ENCODE results near the gene NR1D1. TPM values are rescaled to one million over a fixed set of nuclear protein-coding genes. Genes with fewer than 3 reads are reported as not detected.

NR1D1 gene
- total RNA-seq (2022; extraction: Qiagen RNA extraction) = 8.3 to 10.8 TPM (median 10.0 TPM) in 5 replicates

DNA sequence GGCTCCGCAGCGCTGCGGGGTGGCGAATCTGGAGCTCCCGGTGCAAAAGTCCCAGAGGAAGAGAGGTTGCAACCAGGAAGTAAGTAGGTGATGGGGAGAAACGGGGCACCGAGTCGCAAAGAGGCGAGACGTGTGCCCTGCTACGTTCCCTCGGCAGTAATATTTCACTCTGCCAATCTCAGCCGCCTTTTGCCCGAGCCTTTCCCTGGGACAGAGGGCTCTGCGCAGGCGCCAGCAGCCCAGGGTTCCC lies at the start of gene NR1D1:
Gene NR1D1 (minus strand): TSS at position 171 of the 250 bp plus-strand sequence. CDS start 495 bp downstream, outside the sequence.

DNA sequence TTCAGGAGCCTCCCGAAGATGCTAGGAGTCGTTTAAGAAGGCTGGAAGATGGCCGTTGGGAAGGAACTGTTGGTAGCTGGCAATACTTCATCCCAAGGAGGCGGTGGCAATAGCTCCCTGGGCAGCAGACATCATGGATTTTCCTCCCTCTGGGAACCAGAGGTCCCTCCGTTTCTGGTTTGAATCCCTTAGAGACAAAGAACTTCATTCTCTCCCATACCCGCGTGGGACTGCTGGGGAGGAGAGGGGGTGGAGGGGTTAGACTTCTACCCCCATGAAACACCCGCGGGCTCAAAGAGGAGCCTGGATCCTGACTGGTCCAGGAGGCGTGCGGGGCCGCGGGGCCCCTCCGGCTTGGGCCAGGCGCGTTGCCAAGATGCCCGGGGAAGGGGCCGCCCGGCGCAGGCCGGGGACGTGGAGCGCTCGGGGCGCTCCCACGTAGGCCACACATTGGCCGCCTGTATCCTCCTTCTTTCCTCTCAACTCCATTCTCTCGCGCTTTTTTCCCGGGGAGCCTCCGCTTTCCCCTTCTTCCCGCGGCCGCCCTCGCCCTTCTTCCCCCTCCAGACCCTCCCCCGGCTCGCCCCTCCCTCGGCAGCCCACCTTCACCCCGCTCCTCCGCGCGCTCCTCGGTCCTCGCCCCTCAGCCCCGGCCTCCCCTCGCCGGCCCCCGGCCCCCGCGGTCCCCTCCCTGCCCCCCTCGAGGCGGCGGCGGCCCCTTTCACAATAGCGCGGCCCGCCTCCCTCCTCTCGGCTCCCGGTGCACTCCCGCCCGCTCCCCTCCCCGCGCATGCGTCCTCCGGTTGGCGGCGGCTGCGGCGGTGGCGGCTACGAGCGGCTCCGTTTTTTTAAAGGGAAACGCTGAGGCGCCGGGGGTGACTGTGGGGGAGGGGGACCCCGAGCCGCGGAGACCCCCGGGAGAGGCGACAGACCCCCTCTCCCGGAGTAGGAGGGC lies 21.1 kb upstream of the NR1D1 start, which contains the start of gene MSL1:
Gene MSL1 (plus strand): TSS at position 791 of the 955 bp plus-strand sequence. CDS start 642 bp downstream, outside the sequence.

DNA sequence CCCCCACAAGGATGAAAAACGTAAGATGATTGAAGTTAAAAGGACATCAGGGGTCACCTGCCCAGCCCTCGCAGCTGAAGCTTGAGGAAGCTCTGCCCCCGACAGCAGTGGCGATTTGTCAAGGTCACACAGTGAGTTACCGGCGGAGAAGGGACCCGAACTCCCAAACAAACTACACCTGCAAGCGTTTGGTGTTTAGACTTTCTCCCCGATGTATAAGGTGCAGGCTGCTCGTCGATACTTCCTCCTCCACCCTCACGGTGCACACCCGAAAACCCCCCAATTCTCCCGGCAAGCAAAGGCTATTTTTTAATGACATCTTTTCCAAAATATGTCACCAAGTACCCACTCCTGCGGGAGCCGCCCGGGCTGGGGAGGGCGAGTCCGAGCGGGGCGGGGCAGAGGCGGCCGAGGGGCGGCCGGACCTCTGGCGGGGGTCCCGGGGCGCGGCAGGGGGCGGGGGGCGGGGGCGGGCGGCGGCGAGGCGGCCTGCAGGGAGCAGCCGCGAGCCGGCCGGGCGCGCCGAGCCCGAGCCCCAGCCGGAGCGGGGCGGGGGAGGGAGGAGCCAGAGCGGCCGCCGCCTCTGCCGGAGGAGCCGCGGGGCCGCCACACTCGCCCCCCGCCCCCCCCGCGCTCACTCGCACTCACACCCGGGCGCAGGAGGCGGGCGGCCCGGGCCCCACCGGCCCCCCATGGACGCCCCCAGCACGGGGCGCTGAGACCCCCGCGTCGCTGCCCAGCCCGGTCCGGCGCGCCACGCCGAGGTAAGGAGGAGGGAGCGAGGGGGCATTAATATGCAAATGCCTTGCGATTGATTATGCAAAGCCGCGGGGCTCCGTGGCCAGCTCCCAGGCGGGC lies 37.8 kb downstream of the NR1D1 start, which contains the start of gene THRA:
Gene THRA (plus strand): TSS at position 637 of the 858 bp plus-strand sequence. CDS start 11,524 bp downstream, outside the sequence.

Other genes with a start within 250 kb of the NR1D1 start
- not detected in 5 replicates for gene IKZF3, start 236.3 kb downstream of the NR1D1 start, total RNA-seq (2022; extraction: Qiagen RNA extraction)
- gene ZPBP2, start 232.4 kb downstream of the NR1D1 start, total RNA-seq (2022; extraction: Qiagen RNA extraction) = not detected in 5 replicates
- gene GSDMB, start 182.0 kb downstream of the NR1D1 start, total RNA-seq (2022; extraction: Qiagen RNA extraction) = 1.6 to 2.6 TPM (median 2.1 TPM) in 5 replicates
- 31.0 to 41.5 TPM (median 40.0 TPM) in 5 replicates for gene ORMDL3, start 173.0 kb downstream of the NR1D1 start, total RNA-seq (2022; extraction: Qiagen RNA extraction)
- gene LRRC3C, start 172.9 kb downstream of the NR1D1 start, total RNA-seq (2022; extraction: Qiagen RNA extraction) = not detected in 5 replicates
- not detected in 5 replicates for gene GSDMA, start 137.6 kb downstream of the NR1D1 start, total RNA-seq (2022; extraction: Qiagen RNA extraction)
- 149 to 177 TPM (median 171 TPM) in 5 replicates for gene PSMD3, start 119.8 kb downstream of the NR1D1 start, total RNA-seq (2022; extraction: Qiagen RNA extraction)
- gene CSF3, start 85.1 kb downstream of the NR1D1 start, total RNA-seq (2022; extraction: Qiagen RNA extraction) = 0.94 to 1.3 TPM (median 1.3 TPM) in 5 replicates
- 52.2 to 61.9 TPM (median 57.0 TPM) in 5 replicates for gene MED24, start 46.2 kb downstream of the NR1D1 start, total RNA-seq (2022; extraction: Qiagen RNA extraction)
- 28.0 to 36.7 TPM (median 32.3 TPM) in 5 replicates for gene THRA, start 37.6 kb downstream of the NR1D1 start, total RNA-seq (2022; extraction: Qiagen RNA extraction)
- 59.7 to 64.8 TPM (median 63.1 TPM) in 5 replicates for gene MSL1, start 21.4 kb upstream of the NR1D1 start, total RNA-seq (2022; extraction: Qiagen RNA extraction)
- 43.3 to 50.3 TPM (median 46.4 TPM) in 5 replicates for gene CASC3, start 39.9 kb upstream of the NR1D1 start, total RNA-seq (2022; extraction: Qiagen RNA extraction)
- 1.9 to 3.2 TPM (median 2.9 TPM) in 5 replicates for gene RAPGEFL1, start 76.9 kb upstream of the NR1D1 start, total RNA-seq (2022; extraction: Qiagen RNA extraction)
- 18.7 to 23.5 TPM (median 20.0 TPM) in 5 replicates for gene WIPF2, start 118.7 kb upstream of the NR1D1 start, total RNA-seq (2022; extraction: Qiagen RNA extraction)
- gene CDC6, start 187.3 kb upstream of the NR1D1 start, total RNA-seq (2022; extraction: Qiagen RNA extraction) = 43.9 to 55.4 TPM (median 47.2 TPM) in 5 replicates
- gene RARA, start 208.6 kb upstream of the NR1D1 start, total RNA-seq (2022; extraction: Qiagen RNA extraction) = 40.7 to 49.5 TPM (median 45.3 TPM) in 5 replicates

All from A549 treated with AZD2906 at 1 μM for 4 hours (cell line).